Measurements from ENCODE around the gene DGKB.

GRCh38 chr7:14936554-14936953 lies 34.0 kb upstream of the DGKB start:
- TF ChIP-seq, protein P1, sequence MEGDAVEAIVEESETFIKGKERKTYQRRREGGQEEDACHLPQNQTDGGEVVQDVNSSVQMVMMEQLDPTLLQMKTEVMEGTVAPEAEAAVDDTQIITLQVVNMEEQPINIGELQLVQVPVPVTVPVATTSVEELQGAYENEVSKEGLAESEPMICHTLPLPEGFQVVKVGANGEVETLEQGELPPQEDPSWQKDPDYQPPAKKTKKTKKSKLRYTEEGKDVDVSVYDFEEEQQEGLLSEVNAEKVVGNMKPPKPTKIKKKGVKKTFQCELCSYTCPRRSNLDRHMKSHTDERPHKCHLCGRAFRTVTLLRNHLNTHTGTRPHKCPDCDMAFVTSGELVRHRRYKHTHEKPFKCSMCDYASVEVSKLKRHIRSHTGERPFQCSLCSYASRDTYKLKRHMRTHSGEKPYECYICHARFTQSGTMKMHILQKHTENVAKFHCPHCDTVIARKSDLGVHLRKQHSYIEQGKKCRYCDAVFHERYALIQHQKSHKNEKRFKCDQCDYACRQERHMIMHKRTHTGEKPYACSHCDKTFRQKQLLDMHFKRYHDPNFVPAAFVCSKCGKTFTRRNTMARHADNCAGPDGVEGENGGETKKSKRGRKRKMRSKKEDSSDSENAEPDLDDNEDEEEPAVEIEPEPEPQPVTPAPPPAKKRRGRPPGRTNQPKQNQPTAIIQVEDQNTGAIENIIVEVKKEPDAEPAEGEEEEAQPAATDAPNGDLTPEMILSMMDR (IDR thresholded peaks at IDR 0.05): no peak
- no peak for TF ChIP-seq POLR2A (IDR thresholded peaks at IDR 0.05)
